Dermis blood vessel endothelial cell (primary cell): ENCODE results near the gene MEIS1. TPM values are rescaled to one million over a fixed set of nuclear protein-coding genes. Genes with fewer than 3 reads are reported as not detected.

Experiments
- DNase-seq: peaks from one replicate; pipeline ENCODE4 v3.0.0; 2010
- total RNA-seq: library from RNA; depleted of rRNA; stranded (reverse); fragments of >200 nt; gene quantifications from 2 replicates; pipeline ENCODE4 v1.2.3, GENCODE V29; 2014

MEIS1 gene
- total RNA-seq, 1 donor from 2014 or later: 3.4 TPM

GRCh38 chr2:66443979-66444861 lies 9.3 kb downstream of the MEIS1 start:
- DNase-seq: no peak

GRCh38 chr2:66445076-66445924 lies 10.4 kb downstream of the MEIS1 start:
- DNase-seq: no peak

DNA sequence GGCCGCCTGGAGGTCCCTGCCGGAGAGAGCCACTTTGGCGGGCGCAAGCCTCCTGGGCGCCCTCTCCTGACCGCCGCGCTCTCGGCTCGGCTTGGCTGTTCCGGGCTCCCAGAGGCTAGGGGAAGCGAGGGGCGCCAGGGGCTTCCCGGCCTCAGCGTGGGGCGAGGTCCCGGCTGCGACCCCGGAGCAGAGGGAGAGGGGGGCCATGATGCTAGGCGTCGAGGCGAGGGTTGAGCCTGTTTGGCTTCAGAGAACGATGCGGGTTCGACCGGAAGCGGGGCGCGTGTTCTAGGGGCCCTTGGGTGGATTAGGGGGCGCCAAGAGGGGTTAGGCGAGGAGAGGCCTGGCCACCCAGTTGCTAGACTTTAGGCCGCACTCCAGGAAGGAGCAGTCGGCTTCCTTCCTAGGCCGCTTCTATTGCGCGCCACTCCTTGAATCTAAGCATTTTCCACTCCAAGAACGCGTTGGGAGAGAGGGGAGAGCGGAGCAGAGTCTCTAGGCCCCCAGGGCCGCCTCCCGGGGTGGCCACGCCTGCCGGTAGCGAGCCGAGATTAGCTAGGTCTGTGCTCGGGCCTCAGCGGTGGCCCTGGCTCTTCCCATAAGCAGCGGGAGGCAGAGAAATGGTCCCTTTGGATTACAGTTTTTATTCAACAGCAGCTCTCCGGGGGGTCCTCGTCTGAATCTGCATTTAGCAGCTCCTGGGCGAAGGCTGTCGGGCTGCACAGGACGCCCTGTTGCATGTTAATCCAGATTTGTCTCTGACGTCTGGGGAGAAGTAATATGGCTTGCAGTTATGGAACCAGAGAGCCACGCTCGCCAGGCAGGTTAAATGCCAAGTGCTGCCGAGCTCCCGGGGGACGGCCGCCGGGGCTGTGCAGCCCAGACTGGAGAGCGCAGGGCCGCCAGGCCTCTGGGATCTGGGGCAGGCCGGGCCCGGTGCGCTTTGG lies 11.3 kb downstream of the MEIS1 start:
- DNase-seq: no peak

DNA sequence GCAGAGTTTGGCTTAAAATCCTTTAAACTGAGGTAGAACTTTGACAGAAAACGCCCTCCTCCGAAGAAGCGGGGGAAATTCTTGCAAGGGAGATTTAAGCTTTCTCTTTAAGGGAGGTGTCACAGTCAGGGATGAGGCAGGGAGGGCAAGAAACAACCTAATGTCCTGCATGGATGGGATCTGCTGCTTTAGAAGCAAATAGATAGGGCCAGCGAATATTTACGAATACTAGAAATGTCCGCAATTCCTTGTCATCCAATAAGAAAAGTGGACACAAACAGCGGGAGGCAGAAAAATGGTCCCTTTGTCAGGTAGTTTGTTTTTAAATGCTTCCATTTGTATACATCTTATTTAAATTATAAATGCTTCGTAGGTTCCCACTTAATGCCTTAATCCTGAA lies 12.0 kb downstream of the MEIS1 start:
- DNase-seq: no peak

DNA sequence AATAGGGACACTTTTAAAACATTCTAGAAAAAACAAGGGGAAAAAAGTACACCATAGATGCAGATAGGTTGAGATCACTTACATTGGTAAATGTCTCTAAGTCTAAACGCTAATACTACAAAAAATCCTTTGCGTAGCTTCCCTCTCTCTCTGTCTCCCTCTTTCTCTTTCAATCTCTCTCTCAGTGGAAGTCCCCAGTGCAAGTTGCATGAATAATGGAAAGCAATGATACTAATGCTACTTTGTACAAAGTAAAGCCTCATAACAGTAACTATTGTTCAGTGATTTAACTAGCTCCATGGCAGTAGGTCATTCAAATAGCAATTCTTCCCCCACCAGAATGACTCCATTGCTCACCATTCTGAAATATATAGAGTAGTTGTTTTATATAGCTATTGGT lies 12.8 kb downstream of the MEIS1 start:
- DNase-seq: no peak

- DNase-seq: no peak
Measured at GRCh38 chr2:66448136-66448991, 13.4 kb downstream of the MEIS1 start.

- no peak for DNase-seq
Measured at GRCh38 chr2:66452214-66452613, 17.3 kb downstream of the MEIS1 start.

GRCh38 chr2:66452917-66453316 lies 18.0 kb downstream of the MEIS1 start:
- DNase-seq: no peak

GRCh38 chr2:66455490-66455889 lies 20.6 kb downstream of the MEIS1 start:
- no peak for DNase-seq

GRCh38 chr2:66456183-66457041 lies 21.5 kb downstream of the MEIS1 start:
- DNase-seq: no peak

DNA sequence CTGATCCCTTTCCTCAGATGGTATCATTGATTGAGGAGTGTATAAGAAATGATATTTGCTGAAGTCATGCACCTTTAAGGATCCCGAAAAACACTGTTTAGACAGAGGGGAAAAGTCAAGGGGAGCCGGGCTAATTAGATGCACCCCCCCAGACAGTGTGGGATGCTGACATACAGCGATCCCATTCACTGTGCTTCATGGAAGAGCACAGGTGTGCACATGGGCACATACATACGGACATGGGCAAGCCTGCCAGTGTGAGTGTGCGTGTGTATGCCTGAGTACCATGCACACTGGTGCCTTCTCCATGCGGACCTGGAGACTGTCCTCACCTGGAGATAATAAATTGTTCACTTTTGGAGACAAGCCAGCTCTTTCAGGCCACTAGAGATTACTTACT lies 22.6 kb downstream of the MEIS1 start:
- DNase-seq: no peak

GRCh38 chr2:66460031-66460430 lies 25.1 kb downstream of the MEIS1 start:
- DNase-seq: no peak

DNA sequence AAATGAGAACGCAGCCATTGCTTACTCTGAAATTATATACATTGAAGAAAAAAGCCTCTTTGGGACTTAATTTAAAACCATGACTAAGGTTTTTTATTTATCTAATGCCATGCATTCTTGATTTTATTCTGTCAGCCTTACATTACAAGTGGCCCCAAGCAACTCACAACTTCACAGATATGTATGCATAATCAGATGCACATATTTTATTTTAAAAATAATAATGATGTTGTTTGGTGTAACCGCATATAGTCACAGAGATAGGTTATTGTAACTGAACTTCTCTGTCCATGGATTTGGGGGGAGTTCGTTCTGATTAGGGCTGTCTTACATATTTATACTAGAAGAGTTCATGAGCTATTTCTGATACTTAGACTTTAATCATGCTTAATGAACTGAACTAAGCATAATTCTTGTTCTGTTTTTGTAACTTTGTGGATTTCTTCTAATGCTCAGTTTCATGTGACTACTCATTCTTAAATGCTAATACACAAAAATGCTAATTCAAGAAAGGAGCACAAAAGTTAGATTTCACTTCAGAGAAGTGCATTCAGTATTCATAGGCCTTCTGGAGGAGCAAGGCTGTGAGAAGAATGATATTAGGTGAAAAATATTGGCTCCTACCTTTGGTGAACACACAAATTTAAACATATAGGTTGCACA lies 26.2 kb downstream of the MEIS1 start:
- no peak for DNase-seq

GRCh38 chr2:66461664-66462500 lies 27.0 kb downstream of the MEIS1 start:
- no peak for DNase-seq

DNA sequence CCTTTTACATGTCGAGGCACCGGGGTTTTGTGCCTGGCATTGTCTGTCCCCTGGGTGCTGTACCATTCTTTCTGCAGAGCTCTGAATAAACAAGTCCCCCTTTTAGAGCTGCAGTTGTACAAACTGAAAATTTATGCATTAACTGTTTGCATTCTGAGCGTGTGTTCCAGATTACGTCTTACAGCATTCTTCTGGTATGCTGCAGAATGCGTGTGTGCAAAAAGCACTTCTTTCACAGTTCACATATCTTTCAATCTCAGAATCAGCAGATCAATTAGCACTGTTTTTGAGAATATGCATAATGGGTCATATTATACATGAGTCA lies 27.5 kb downstream of the MEIS1 start:
- no peak for DNase-seq

DNA sequence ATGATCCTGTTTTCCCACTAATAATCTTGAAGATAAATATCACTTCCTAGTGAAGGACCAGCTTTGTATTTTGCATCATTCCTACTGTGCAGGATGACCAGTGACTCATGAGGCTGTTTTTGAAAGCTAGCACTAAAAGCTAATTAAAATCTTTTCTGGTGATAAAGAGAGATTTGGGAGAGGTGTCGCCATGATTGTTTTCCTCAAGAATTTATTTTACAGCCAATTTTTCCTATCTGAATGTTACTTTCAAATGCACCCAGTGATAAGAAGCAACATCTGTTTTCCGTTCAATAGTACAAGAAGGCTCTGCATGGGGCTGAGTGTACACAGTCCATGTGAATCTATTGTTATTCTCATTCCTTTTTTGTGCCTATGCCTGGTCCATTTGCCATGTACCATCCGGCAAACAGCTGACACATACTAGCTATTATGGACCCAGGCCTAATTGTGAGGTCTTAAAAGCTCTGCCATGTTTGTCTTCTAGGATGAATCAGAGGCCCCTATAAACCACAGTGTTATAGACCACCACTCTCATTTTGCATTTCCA lies 28.4 kb downstream of the MEIS1 start:
- no peak for DNase-seq

DNA sequence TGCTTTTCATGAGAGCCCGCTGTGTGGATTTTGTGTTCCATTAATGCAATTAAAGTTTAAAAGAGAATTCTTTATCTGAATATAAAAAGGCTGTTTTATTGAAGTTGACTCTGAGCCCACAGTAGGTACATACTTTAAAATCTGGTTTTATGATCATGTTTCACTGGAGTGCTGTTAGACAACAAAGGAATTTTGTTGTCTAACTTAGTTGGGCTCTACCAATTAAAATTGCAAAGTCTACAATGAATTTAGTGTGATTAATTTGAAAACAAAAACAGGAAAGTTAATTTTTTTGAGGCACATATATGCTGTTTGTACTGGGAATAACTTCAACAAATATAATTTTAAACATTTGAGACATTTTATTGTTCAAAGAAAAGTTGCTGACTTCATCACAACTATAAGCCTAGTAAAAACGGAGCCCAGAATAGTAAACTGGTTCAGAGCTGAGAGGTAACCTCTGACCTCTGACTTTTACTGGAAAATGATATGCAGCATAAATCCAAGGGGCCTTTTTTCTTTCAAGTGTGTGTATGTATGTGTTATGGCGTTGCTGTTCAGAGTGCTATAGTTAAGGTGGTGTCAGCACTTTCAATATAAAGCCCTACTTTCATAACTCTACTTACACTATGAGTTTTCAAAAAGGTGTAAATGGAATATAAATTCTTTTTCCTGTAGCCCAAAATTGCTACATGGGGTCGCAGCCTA lies 30.2 kb downstream of the MEIS1 start:
- no peak for DNase-seq

DNA sequence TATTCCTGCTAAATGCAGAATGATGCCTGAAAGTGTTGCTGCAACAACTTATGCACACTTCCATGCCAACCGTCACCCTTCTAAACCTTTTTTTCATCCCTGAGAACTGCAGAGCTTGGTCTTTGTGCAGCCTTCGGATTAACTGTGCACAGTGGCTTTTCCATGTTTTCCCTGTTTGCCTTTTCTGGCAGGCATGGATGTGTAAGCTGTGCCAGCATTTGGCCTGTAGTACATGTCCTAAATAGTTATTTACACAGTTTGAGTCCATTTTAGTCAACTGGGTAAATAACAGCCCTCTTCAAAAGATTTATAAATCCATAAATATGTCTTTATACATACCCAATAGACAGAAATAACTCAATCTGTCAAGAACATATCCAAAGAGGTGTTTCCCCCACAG lies 31.5 kb downstream of the MEIS1 start:
- DNase-seq: no peak
